HS-27A (cell line): ENCODE measurements around the gene IP6K2.
"Not testable (repeated sequence)": the region's sequence is repeated elsewhere in the genome, so short reads cannot be mapped to it uniquely, and the experiment has no call there.

Experiments used
- DNase-seq: peaks from one replicate; pipeline ENCODE4 v3.0.0-alpha.2; 2012; ENCODE audit warnings: low read depth, missing footprints

Gene IP6K2, protein sequence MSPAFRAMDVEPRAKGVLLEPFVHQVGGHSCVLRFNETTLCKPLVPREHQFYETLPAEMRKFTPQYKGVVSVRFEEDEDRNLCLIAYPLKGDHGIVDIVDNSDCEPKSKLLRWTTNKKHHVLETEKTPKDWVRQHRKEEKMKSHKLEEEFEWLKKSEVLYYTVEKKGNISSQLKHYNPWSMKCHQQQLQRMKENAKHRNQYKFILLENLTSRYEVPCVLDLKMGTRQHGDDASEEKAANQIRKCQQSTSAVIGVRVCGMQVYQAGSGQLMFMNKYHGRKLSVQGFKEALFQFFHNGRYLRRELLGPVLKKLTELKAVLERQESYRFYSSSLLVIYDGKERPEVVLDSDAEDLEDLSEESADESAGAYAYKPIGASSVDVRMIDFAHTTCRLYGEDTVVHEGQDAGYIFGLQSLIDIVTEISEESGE

GRCh38 chr3:48716982-48717746 lies at the start of gene IP6K2:
TSS of gene IP6K2 (minus strand) at chr3:48717221. CDS start at chr3:48695291, 21,930 bp downstream.
- peak; percentile 92 for DNase-seq

GRCh38 chr3:48765376-48765775 lies 48.4 kb upstream of the IP6K2 start:
- DNase-seq: no peak

- no peak for DNase-seq
These were observed 45.8 kb upstream of the IP6K2 start for GRCh38 chr3:48762816-48763215.

GRCh38 chr3:48759991-48760540 lies 43.0 kb upstream of the IP6K2 start:
- not testable (repeated sequence) for DNase-seq

- DNase-seq: not testable (repeated sequence)
These were observed 42.5 kb upstream of the IP6K2 start for GRCh38 chr3:48759531-48759930.

DNA sequence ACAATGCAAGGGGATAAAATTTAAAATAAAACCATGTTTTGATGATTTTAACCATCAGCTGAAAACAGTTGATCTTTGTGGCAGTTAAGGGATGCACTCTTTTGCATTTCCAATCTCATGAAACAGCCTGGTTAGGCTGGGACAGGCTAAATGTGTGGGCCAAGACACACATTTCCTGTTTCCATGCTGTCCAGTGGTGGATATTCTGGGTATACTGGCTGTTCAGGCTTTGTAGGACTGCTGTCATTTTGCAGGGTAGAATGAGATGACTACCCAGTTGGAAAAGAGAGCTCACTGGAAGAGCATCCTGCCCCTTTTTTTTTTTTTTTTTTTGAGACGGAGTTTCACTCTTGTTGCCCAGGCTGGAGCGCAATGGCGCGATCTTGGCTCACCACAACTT lies 42.0 kb upstream of the IP6K2 start:
- no peak for DNase-seq

DNA sequence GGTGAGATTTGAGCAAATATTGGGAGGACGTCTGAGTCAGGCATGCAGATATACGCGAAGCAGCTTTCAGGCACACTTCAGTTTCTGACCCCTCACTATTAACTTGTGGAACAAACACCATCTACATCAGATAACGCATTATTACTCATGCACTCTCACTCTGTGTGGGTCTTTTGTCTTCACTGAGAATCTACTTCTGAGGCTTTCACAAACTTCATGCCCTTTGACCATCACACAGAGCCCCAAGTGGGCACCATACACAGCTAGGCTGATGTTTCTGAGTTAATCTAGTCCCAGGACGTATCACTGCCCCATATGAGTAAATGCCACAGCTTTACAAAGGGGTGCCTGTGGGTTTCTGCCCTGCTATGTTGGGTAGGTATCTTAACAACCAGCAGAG lies 39.6 kb upstream of the IP6K2 start:
- DNase-seq: no peak

GRCh38 chr3:48750856-48751255 lies 33.8 kb upstream of the IP6K2 start:
- DNase-seq: no peak

- DNase-seq: no peak
These were observed 31.7 kb upstream of the IP6K2 start for GRCh38 chr3:48748754-48749153.

GRCh38 chr3:48747706-48748105 lies 30.7 kb upstream of the IP6K2 start:
- no peak for DNase-seq

GRCh38 chr3:48747015-48747615 lies 30.1 kb upstream of the IP6K2 start:
- no peak for DNase-seq

DNA sequence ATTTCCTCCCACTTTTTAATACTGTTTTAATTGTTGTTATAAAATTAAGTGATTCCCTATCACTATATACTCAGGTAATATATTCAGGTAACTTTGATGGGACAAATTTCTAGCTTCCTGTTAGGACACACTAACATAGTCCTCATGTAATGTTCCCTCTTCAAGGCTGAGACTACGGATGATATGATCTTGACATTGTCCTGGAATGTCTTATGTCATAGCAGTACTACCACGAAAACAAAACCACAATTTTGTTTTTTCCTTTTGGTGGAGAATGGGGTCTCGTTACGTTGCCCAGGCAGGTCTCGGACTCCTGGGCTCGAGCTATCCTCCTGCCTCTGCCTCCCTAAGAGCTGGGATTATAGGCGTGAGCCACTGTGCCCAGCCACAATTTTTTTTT lies 26.8 kb upstream of the IP6K2 start:
- DNase-seq: no peak

- DNase-seq: not testable (repeated sequence)
These were observed 24.2 kb upstream of the IP6K2 start for GRCh38 chr3:48741226-48741625.

GRCh38 chr3:48739955-48740823 lies 23.2 kb upstream of the IP6K2 start:
- DNase-seq: peak; percentile 41

- no peak for DNase-seq
These were observed 22.6 kb upstream of the IP6K2 start for GRCh38 chr3:48739617-48739954.

DNA sequence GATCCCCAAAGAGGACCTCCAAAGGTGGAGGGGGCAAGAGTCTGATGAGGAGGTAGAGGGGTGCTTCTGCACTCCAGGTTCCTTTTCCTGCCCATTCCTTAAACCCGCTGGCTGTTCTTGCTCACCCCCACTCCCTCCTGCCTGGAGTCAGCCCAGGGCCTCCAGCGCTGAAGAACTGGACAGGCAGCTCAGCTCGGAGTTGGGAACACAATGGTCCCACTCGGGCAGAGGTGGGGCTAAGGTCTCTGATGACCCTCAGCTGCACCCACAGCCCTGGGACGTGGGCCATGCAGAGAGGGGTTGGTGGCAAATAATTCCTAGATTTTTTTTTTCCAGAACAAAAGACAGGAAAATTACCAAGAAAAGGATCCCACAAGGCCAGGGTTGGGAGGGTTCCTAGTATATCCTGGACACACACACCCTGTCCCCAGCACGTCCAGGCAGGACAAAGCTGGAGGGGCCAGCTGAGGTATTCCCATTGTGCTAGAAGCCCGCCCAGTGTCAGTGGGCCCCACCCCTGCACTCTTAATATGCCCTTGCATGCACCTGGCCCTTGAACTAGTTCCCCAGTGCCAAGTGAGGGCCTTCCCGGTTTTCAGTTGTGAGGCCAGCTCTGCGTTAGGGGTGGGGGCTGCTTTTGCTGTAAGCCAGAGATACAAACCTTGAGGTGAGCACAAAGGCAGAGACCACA lies 22.1 kb upstream of the IP6K2 start:
- DNase-seq: no peak

- no peak for DNase-seq
These were observed 21.1 kb upstream of the IP6K2 start for GRCh38 chr3:48738144-48738536.

GRCh38 chr3:48735075-48735767 lies 18.2 kb upstream of the IP6K2 start:
- DNase-seq: not testable (repeated sequence)

- DNase-seq: not testable (repeated sequence)
These were observed 17.5 kb upstream of the IP6K2 start for GRCh38 chr3:48734541-48734940.

- not testable (repeated sequence) for DNase-seq
These were observed 16.9 kb upstream of the IP6K2 start for GRCh38 chr3:48733752-48734518.
